ENCODE data around the gene BNC2.

- no peak for TF ChIP-seq HDGF (IDR thresholded peaks at IDR 0.05; ENCODE audit: borderline replicate concordance)
- no peak for TF ChIP-seq FOXA1 (IDR thresholded peaks at IDR 0.05)
- TF ChIP-seq SUZ12 (IDR thresholded peaks at IDR 0.05) = no peak
- no peak for TF ChIP-seq SP1 (IDR thresholded peaks at IDR 0.05)
- no peak for TF ChIP-seq CTBP1 (IDR thresholded peaks at IDR 0.05; ENCODE audit: borderline replicate concordance)
Measured at GRCh38 chr9:16690628-16691027, 179.8 kb downstream of the BNC2 start.
